OCI-LY1 (cell line): Measurements from ENCODE around the gene ENDOG.

Experiments used
- H2AFZ ChIP-seq: fragments of 200-600 bp; sonication (generic), shearing (Covaris generic); 2 replicates; pipeline ENCODE4 v1.6.0; 2014; ENCODE audit warnings: antibody characterized with exemption, mild to moderate bottlenecking, low read length
- H3F3A ChIP-seq: fragments of 200-600 bp; sonication (generic), shearing (Covaris generic); 2 replicates; pipeline ENCODE4 v1.6.0; 2014; ENCODE audit warnings: mild to moderate bottlenecking, antibody characterized with exemption, low read length, moderate library complexity; ENCODE audit not compliant: insufficient read depth
- H3K27ac ChIP-seq: fragments of 200-600 bp; sonication (generic); 2 replicates; pipeline ENCODE4 v1.5.1; 2014; ENCODE audit warnings: low read length, mixed run types, mild to moderate bottlenecking, low read depth; ENCODE audit not compliant: poor library complexity, severe bottlenecking
- H3K27me3 ChIP-seq: fragments of 200-600 bp; sonication (generic); 2 replicates; pipeline ENCODE4 v1.6.0; 2014; ENCODE audit warnings: antibody characterized with exemption, mild to moderate bottlenecking, low read length, moderate library complexity; ENCODE audit not compliant: insufficient read depth
- H3K36me3 ChIP-seq: fragments of 200-600 bp; sonication (generic); 2 replicates; pipeline ENCODE4 v1.6.1; 2014; ENCODE audit warnings: mild to moderate bottlenecking, antibody characterized with exemption, low read length, moderate library complexity, mixed read lengths; ENCODE audit not compliant: insufficient read depth
- H3K4me1 ChIP-seq: fragments of 200-600 bp; sonication (generic); 2 replicates; pipeline ENCODE4 v1.5.1; 2014; ENCODE audit warnings: mild to moderate bottlenecking, low read length, moderate library complexity; ENCODE audit not compliant: insufficient read depth, severe bottlenecking
- H3K4me2 ChIP-seq: fragments of 200-600 bp; sonication (generic), shearing (Covaris generic); 2 replicates; pipeline ENCODE4 v1.6.1; 2014; ENCODE audit warnings: low read length
- H3K4me3 ChIP-seq: fragments of 200-600 bp; sonication (generic); 2 replicates; pipeline ENCODE4 v1.5.1; 2014; ENCODE audit warnings: low read length, low read depth, mild to moderate bottlenecking, mixed read lengths; ENCODE audit not compliant: poor library complexity, severe bottlenecking
- H3K79me2 ChIP-seq: fragments of 200-600 bp; shearing (Covaris generic); 2 replicates; pipeline ENCODE4 v1.6.1; 2016; ENCODE audit warnings: mixed run types, low read length, mixed read lengths; ENCODE audit not compliant: insufficient read depth
- H3K9ac ChIP-seq: fragments of 200-600 bp; sonication (generic), shearing (Covaris generic); 2 replicates; pipeline ENCODE4 v1.6.1; 2014; ENCODE audit warnings: mild to moderate bottlenecking, low read length, mixed read lengths
- H3K9me2 ChIP-seq: fragments of 200-600 bp; sonication (generic), shearing (Covaris generic); 2 replicates; pipeline ENCODE4 v1.6.1; 2014; ENCODE audit warnings: low read depth, mild to moderate bottlenecking, low read length, mixed read lengths
- H3K9me3 ChIP-seq: fragments of 200-600 bp; shearing (Covaris generic); 2 replicates; pipeline ENCODE4 v1.6.1; 2014; ENCODE audit warnings: low read length, mixed read lengths
- H4K20me1 ChIP-seq: fragments of 200-600 bp; sonication (generic), shearing (Covaris generic); 2 replicates; pipeline ENCODE4 v1.6.0; 2016; ENCODE audit warnings: mild to moderate bottlenecking, low read length; ENCODE audit not compliant: insufficient read depth
- CTCF ChIP-seq: fragments of 200-600 bp; sonication (generic), shearing (Covaris generic); IDR thresholded peaks from 2 replicates; pipeline ENCODE4 v1.5.1; 2017; ENCODE audit warnings: mild to moderate bottlenecking, antibody characterized with exemption, low read length, moderate library complexity, mixed read lengths
- EZH2 ChIP-seq: fragments of 200-600 bp; sonication (generic), shearing (Covaris generic); IDR thresholded peaks from 2 replicates; pipeline ENCODE4 v1.8.0; 2017; ENCODE audit warnings: borderline replicate concordance, mixed run types, mild to moderate bottlenecking, antibody characterized with exemption, low read length, moderate library complexity, mixed read lengths

Gene ENDOG

GRCh38 chr9:128810873-128811272, 7.4 kb upstream of the ENDOG start:
- no peak overlapping the region for H3K4me2 ChIP-seq
- no peaks in the 10 kb centered on the region for H3K27me3 ChIP-seq
- no peaks in the 10 kb centered on the region for H3K9me2 ChIP-seq
- no peak for TF ChIP-seq CTCF
- no peak for TF ChIP-seq EZH2
- peaks cover 3% of the 10 kb centered on the region; the same call in 1 of the 2 replicates for H3F3A ChIP-seq
- H2AFZ ChIP-seq, result no peak overlapping the region
- no peak overlapping the region for H3K27ac ChIP-seq
- H3K4me1 ChIP-seq, result no peaks in the 10 kb centered on the region
- H3K36me3 ChIP-seq, result peaks cover 16% of the 10 kb centered on the region
- H3K79me2 ChIP-seq, result no peaks in the 10 kb centered on the region
- no peak overlapping the region for H3K4me3 ChIP-seq
- H4K20me1 ChIP-seq, result no peaks in the 10 kb centered on the region
- H3K9me3 ChIP-seq, result no peaks in the 10 kb centered on the region
- no peak overlapping the region for H3K9ac ChIP-seq

- H3K9ac ChIP-seq, result peak overlapping the region; percentile 69
- H3K4me1 ChIP-seq, result peaks cover 11% of the 10 kb centered on the region
- TF ChIP-seq CTCF (no peak), EZH2 (no peak)
- peak overlapping the region; percentile 71 for H3K4me3 ChIP-seq
- H3F3A ChIP-seq, result 0 out of 2 replicates have a peak, but pooled peaks cover 5% of the 10 kb centered on the region
- no peaks in the 10 kb centered on the region for H3K9me3 ChIP-seq
- peak overlapping the region; percentile 96 for H3K4me2 ChIP-seq
- H2AFZ ChIP-seq, result no peak overlapping the region
- peak overlapping the region; percentile 55 for H3K27ac ChIP-seq
- H3K79me2 ChIP-seq, result no peaks in the 10 kb centered on the region
- H3K9me2 ChIP-seq, result no peaks in the 10 kb centered on the region
- no peaks in the 10 kb centered on the region for H4K20me1 ChIP-seq
- H3K27me3 ChIP-seq, result no peaks in the 10 kb centered on the region
- peaks cover 33% of the 10 kb centered on the region for H3K36me3 ChIP-seq
Observed at GRCh38 chr9:128818839-128819715, 777 bp downstream of the ENDOG start.

- H3K9ac ChIP-seq, result no peak overlapping the region; the same call in 1 of the 2 replicates
- H3K9me2 ChIP-seq, result no peaks in the 10 kb centered on the region
- 0 out of 2 replicates have a peak, but pooled peaks cover 5% of the 10 kb centered on the region for H3F3A ChIP-seq
- no peak overlapping the region for H3K27ac ChIP-seq
- peak overlapping the region; percentile 96 for H3K4me2 ChIP-seq
- no peak overlapping the region for H2AFZ ChIP-seq
- H3K9me3 ChIP-seq, result no peaks in the 10 kb centered on the region
- H3K27me3 ChIP-seq, result no peaks in the 10 kb centered on the region
- peaks cover 11% of the 10 kb centered on the region for H3K4me1 ChIP-seq
- H3K36me3 ChIP-seq, result peaks cover 42% of the 10 kb centered on the region
- no peaks in the 10 kb centered on the region for H3K79me2 ChIP-seq
- no peaks in the 10 kb centered on the region for H4K20me1 ChIP-seq
- TF ChIP-seq EZH2 (no peak), CTCF (no peak)
- H3K4me3 ChIP-seq, result peak overlapping the region; percentile 71
Observed at GRCh38 chr9:128819716-128820664, 1.7 kb downstream of the ENDOG start.
